Stimulated activated CD8-positive, alpha-beta memory T cell treated with anti-CD3 and anti-CD28 coated beads, Interleukin-15, amount 100 ng/mL, for 24 hours (primary cell): ENCODE measurements around the gene RYK.

Experiments
- DNase-seq: peaks from one replicate; pipeline ENCODE4 v3.0.0-alpha.2; 2020; ENCODE audit warnings: low read depth

Gene RYK

DNA sequence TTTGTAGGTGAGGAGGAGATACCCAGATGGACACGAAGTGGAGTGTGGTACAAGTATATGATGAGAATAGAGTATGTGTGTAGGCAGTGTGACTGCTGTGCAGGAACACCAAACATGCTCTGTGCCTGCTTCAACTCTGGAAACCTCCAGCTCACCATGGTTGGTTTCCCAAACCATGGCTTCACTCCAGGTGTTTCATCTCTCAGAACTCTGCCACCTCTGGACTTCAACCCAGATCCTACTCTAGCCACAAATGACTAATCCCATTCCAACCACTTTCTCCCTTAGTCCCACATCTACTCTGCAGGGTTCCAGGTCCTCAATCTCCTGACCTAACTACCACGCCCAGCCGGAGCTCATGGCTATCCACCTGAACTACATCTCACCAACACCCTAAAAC is 102.1 kb downstream of the RYK start:
- no peak for DNase-seq

DNA sequence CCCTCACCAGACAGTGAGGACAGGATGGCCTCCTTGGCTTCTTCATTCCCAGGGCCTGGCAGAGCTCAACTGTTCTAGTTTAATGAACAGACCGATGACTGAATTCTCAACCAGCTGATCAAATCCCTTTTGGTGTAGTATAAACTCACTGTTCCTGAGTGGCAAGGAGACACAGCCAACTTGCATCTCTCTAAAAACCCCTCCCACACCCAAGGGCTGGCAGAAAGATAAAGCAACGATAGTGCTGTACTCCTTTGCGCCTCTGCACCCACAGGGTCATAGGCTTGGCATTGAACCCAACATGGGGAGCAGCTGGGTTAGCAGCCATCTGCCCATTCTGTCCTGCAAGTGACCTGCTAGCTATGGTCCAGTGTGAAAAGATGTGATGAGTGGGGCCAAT is 103.2 kb downstream of the RYK start:
- DNase-seq, result no peak

DNA sequence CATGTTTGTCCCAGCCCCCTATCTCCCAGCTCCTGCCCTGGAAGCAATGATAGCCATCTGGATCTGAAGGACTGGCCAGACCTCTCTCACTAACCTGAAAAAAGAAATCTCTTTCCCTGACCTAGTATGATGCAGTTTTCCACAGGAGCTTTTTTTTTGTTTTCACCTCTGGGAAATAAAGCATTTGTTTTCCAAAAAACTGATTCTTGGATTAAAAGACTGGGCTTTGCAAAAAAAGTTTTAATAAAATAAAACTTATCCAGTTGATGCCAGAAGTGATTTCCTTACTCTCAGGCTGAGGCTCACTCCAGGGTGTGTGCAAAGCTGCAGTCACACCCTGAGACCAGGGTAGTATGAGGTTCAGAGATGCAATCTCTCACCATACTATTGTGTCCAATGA is 104.0 kb downstream of the RYK start:
- DNase-seq, result no peak

DNA sequence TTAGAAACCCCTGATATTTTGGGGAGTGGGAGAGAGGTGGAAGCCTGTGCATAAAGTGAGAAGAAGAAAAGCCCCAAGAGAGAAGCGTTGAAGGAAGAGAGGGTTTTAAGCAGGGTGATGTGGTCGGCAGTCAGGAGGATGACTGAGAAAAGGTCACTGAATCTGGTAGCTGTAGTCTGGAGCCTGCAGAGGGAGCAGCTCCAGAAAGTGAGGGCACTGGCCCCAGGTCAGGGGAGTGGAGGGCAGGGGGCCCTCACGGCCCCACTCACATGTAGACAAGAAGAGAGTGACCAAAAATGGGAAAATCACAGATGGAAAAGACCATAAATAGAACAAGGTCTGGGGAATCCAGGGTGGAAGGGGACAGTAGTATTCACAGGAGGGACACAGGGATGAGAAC is 105.5 kb downstream of the RYK start:
- DNase-seq, result no peak

DNA sequence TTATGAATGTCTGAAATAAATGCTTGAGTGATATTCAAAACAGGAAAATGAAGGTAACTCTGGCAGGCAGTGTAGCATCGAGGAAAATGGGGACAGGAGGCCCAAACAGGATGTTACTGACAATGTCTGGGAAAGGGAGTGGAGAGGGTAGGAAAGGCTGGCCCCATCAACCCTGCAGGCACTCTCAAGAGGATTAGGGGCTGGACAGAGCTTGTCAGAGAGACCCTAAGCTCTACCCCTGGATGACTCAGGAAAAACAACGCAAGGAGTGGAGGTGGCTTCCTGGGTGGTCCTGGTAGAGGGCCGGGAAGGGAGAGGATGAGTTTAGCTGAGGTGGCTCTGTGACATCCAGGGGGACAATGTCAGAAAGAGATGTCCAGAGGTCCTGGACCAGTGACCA is 106.0 kb downstream of the RYK start:
- no peak for DNase-seq

DNA sequence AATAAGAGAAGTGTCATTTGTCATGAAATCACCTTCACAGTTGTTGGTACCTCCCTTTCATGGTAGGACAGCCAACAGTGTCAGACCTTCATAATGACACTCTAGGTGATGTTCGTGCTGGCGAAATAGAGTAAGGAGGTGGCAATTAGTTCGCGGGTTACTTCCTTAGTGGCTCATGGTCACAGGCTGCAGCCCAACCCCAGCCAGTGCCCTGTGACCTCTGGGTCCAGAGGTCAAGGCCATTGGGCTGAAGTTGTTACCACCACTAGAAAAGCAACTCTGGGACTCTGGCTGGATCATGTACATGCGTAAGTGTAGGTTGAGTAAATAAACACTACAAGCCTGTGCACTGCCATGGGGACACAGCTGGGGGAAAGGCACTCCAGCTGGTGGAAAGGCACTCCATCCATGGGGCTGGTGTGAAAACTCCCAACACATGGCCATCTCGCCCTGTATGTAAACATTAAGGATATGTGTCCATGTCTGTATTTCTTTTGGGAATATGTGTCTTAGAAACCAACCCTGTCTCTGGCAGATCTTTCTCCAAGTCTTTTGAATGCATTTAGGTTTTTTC is 106.7 kb downstream of the RYK start:
- DNase-seq, result no peak

DNA sequence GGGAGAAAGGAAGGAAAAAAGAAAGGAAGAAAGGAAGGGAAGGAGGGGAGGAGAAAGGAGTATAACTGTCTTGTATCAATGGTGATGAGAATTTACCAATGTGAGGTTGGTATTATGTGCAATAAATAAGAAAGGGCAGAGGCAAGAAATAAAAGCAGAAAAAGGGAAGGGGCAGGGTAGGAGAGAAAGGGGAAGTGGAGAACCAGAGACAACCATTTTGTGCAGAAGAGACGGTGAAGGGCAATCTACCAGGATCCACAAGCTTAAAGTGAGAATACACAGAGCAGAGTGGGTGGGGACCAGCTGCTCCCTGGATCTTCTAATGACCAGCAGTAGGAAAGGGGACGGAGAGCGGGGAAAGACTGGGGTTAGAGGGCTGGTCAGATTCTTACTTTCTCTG is 114.1 kb downstream of the RYK start:
- DNase-seq, result no peak

DNA sequence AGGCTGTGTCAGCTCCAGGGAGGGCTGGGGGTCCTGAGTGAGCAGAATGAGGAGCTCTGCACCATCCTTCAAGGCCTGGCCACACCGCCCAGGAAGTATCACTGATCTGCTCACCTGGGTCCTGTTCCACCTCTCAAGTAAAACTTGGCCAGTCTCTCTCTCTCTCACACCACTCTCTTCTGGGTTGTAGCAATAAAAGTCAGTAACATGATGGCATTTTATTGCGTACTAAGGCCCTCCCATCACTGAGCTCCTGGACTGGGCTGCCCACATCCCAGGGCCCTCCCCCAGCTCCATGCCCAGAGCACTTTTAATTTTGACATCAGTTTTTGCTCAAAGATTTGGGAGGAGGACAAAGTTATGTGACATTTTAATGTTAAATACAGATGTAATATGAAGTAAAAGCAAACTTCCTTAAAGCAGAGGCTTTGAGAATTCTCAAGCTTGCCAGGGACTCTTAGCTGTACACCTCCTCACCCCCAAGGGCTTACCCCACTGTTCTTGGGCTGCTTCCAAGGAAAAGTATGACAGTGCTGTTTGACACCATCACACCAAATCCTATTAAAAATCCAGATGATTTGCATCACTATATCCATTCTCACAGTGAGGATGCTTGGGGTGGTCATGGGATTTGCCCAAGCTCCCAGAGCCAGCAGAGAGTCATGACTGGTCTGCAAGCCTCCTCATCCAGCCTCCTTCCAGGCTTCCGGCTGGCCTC is 115.8 kb downstream of the RYK start:
- DNase-seq, result no peak

DNA sequence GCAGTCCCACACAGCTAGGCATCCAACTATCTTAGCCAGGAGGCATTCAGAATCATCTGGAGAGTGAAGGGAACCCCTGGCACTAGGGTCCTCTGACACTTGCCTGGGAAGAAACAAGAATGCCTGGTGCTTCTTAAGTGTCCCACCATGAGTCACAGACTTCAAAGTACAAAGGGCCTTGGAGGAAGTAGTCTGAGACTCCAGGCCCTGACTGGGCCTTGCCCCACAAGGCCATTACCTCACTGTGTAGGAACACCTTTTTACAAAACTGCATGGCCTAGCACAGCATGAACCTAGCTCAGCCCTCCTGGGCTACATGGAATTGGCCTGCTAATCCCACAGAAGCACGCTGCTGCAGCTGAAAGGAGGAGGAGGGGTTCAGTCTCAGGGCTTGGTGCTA is 116.4 kb downstream of the RYK start:
- no peak for DNase-seq

DNA sequence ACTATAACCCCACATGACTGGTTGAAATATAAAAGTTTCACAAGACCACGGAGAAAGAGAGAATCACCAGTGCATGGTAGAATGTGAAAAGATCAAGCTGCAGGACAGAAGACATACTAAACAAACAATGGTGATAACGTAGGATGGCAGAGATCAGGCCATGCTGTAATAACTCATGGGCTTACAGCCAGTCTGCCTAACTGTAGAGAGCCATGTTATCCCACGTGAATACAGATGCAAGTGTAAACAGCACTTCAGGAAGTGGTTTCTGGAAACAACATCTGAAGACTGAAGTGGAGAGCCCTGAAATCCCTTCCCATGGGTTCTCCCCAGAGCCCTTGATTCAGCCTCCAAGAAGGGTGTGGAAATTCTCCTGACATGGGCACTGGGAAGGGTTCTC is 117.7 kb downstream of the RYK start:
- no peak for DNase-seq

DNA sequence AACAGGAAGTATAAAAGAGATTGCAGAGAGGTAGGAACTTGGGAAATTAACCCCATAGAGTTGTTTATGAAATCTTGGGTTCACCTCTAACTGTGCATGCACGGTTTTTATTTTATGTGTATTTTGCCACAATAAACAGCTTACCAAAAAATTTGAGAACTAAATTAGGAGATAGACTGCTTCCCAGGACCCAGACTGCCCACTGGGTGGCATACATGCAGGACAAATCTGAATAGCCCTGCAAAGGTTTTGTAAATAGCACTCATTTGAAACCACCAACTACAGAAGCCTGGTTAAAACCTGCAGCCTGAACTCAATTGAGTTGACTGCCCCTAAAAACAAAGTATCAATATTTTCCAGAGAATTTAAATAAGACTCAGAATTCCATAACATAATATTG is 124.5 kb downstream of the RYK start:
- no peak for DNase-seq

DNA sequence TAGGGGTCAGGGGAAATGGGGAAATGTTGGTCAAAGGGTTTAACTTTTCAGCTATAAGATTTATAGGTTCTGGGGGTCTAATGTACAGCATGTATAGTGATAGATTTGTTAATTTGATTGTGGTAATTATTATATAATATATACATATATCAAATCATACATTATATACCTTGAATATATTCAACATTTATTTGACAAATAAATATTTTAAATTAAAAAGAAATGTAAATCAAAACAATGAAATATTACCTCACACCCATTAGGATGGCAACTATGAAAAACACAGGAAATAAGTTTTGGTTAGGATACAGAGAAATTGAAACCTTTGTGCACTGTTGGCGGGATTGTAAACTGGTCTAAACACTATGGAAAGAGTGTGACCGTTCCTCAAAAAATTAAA is 135.9 kb downstream of the RYK start:
- no peak for DNase-seq

DNA sequence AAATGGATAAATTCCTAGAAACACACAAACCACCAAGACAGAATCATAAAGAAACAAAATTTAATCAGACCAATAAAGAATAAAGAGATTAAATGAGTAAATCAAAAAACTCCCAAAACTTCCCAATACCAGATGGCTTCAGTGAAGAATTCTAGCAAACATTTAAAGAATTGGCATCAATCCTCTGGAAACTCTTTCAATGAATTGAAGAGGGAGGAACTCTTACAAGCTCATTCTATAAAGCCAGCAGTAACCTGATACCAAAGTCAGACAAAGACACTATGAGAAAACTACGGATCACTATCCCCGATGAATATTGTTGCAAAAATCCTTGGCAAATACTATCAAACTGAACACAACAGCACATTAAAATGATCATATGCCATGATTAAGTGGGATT is 139.0 kb downstream of the RYK start:
- no peak for DNase-seq

DNA sequence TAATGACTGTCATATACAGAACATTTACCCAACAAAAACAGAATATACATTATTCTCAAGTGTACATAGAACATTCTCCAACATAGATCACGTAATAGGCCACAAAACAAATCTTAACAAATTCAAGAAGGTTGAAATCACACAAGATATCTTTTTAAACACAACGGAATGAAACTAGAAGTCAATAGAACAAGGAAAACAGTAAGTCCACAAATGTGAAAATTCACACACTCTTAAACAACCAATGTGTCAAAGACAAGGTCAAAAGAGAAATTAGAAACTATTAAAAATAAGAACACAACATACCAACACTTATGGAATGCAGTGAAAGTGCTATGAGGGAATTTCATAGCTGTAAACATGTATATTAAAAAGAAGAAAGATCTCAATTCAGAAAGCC is 139.7 kb downstream of the RYK start:
- DNase-seq, result no peak
